Measurements from ENCODE around the gene FIP1L1.

FIP1L1 gene

GRCh38 chr4:53476232-53477037 lies 99.0 kb downstream of the FIP1L1 start:
- peak; percentile 45 for DNase-seq (ENCODE audit: low read depth, low spot score)

DNA sequence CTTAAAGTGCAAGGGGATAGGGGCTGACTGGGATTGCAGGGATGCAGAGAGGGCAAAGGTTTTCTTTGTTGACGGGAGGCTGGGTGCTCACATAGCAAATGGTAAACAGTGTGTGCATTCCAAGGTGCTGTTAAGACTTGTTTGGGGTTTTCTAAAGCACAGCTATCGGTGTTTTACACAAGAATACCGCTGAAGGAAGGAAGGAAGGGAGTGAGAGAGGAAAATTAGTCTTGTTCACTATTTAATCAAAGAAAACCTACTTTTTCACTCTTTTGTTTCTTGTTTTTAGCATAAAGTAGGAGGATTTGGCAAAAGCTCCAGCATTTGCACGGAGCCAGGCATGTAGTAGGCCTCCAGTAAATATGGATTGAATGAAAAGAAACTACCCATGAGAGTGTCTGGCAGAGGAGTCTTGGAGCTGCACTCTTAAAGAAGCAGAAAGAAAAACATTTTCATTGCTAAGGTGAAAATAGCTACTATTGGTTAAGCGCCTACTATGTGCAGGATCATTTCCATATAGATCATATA lies 99.7 kb downstream of the FIP1L1 start:
- DNase-seq (ENCODE audit: low read depth, low spot score), result no peak

DNA sequence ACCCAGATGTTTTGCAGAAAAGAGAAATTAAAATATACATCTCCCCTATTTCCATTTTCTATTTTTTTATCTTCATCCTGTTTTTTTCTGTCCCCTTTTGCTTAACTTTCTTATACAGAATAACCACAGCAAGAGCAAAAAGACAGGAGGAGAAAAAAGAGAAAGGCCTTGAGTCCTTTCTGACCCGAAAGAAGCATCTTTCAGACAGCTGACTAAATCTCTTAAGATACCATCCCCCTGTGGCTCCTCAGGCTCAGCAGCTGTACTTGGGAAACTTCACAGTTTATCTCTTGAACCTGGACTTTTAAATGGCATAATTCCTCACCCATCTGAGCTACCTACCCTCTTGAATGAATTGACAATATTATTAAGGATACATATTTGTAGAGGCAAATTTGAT lies 100.2 kb downstream of the FIP1L1 start:
- no peak for DNase-seq (ENCODE audit: low read depth, low spot score)

DNA sequence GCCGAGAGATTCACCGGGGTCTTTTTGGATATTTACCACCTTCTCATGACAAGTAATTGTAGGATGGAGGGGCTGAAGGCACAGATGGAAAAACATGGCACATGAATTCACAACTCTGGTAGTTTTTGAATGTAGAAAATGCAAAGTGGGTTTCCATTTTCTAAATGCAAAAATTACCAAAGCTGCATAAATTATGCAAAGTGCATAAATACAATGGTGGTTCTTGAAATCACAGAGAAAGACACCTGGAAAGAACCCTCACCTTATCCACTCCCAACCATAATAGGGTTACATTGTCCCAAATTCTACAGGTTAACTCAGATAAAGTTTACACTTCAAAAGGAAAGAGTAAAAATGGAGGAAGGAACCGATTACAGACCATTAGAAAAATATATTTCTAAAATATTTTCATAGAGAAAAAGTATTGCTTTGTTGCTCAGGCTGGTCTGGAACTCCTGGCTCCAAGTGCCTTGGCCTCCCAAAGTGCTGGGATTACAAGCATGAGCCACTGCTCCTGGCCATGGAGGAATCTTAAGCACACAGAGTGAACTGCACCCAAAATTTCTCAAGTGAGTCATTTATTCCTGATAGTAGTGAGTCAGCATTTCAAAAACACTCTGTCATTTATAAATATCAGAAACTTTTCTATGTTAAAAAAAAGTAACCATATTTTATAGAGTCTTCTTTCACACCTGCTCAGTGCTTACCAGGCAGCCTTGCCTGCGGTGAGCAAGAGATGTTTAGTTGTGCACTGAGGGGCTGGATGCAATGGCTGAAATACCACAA lies 101.4 kb downstream of the FIP1L1 start:
- DNase-seq (ENCODE audit: low read depth, low spot score), result no peak

DNA sequence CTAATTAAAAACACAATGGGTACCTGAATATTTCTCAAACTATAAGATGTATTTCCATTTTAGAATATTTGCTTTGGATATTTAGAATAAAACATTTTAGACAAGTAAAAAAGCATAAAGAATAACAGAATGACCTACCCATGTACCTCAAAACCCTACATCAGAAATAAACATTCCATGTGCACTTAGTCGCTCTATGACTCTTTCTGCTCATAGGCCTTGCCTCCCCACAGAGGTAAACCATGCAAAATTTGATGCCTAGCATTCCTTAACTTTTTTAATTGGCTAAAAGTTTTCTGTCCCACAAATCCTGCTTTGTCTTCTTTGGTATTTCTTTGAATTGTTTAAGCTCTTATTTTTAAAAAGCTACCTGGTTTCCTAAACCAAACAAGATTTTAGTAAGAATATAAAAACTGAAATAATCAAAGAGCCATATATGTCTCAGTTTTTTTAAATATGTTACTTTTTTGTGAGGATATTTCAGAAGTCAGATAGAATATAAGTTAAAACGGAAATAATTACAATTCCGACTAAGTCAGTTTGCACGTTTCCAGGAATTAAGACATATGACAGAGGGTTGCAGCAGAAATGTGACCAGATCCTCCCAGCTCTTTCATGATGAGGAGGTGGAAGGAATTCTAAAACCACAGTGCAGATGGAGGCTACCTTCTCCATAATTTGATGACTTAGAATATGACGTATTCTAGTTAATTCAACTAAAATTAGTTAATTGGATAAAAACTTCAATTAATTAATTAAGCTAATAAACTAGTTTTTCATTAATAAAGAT lies 102.5 kb downstream of the FIP1L1 start:
- DNase-seq (ENCODE audit: low read depth, low spot score), result no peak

- DNase-seq (ENCODE audit: low read depth, low spot score), result no peak
These were observed 103.5 kb downstream of the FIP1L1 start for GRCh38 chr4:53480909-53481308.

- DNase-seq (ENCODE audit: low read depth, low spot score), result no peak
These were observed 104.1 kb downstream of the FIP1L1 start for GRCh38 chr4:53481586-53481985.

GRCh38 chr4:53483250-53483649 lies 105.8 kb downstream of the FIP1L1 start:
- DNase-seq (ENCODE audit: low read depth, low spot score), result no peak

- DNase-seq (ENCODE audit: low read depth, low spot score), result no peak
These were observed 107.6 kb downstream of the FIP1L1 start for GRCh38 chr4:53484911-53485657.

- DNase-seq (ENCODE audit: low read depth, low spot score), result no peak
These were observed 108.2 kb downstream of the FIP1L1 start for GRCh38 chr4:53485658-53486040.

GRCh38 chr4:53487766-53488165 lies 110.3 kb downstream of the FIP1L1 start:
- DNase-seq (ENCODE audit: low read depth, low spot score), result no peak

DNA sequence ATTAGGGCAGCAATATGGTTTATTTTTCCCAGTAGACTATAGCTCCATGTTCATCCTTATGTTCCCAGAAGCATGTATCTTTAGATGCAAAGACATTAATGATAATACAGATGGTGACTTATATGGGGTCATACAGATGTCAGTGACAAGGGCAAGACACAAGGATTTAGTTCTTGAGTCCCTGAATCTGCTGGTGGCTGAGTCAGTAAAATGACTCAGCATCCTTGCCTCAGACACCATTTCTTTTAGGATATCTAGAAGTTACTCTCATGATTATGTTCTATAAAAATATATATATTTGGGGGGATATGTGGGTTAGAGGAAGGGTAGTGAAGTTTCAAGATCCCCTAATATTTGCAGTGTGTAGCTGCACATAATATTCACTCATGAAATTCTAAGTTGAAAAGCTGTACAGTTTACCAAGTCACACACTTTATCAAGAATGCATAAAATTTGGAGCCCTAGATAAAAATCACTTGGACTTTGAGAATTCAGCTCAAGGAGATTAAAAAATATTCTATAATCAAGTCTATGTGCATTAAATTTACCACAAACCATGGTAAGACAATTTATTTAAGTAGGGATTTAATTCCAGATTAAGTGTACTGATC lies 111.9 kb downstream of the FIP1L1 start:
- DNase-seq (ENCODE audit: low read depth, low spot score), result no peak

- no peak for DNase-seq (ENCODE audit: low read depth, low spot score)
These were observed 112.9 kb downstream of the FIP1L1 start for GRCh38 chr4:53490161-53490956.

- no peak for DNase-seq (ENCODE audit: low read depth, low spot score)
These were observed 113.7 kb downstream of the FIP1L1 start for GRCh38 chr4:53490965-53491622.

DNA sequence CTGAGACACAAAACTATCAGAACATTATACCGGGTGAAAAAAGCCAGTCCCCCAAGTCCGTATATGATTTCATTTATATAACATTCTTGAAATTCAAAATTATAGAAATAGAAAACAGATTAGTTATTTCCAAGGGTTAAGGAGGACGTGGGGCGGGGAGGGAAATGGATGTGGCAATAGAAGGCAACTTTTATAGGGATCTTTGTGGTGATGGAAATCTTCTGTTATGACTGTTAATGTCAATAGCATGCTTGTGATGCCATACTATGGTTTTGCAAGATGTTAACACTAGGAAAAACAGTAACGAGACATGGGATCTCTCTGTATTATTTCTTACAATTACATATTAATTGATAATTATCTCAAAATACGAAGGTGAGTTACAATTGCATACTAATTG lies 117.4 kb downstream of the FIP1L1 start:
- no peak for DNase-seq (ENCODE audit: low read depth, low spot score)

GRCh38 chr4:53497487-53498244 lies 120.2 kb downstream of the FIP1L1 start:
- DNase-seq (ENCODE audit: low read depth, low spot score), result no peak

- DNase-seq (ENCODE audit: low read depth, low spot score), result no peak
These were observed 121.3 kb downstream of the FIP1L1 start for GRCh38 chr4:53498706-53499105.

DNA sequence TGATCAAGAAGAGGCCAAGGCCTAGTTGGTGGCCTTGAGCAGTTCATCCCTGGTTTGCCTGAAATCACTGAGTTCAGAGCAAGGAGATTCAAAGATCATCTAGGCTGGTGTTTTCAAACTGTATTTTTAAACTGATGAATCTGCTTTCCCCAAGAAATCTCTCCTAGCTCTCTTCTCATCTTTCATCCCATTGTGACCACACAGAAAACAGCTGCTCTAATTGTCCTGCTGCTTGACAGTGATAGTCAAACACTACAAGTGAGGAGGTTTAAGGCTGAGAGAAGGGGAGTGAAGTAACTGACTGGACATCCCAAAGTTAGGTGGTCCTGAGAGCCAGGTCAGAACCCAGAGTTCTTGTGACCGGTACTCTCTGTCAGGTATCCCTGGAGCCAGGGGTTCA lies 122.3 kb downstream of the FIP1L1 start:
- no peak for DNase-seq (ENCODE audit: low read depth, low spot score)

- no peak for DNase-seq (ENCODE audit: low read depth, low spot score)
These were observed 123.1 kb downstream of the FIP1L1 start for GRCh38 chr4:53500546-53500945.

All from smooth muscle cell of the brain vasculature (primary cell).